Keratinocyte (primary cell): ENCODE measurements around the gene IL1RAPL1. TPM values are rescaled to one million over a fixed set of nuclear protein-coding genes. Genes with fewer than 3 reads are reported as not detected.

Experiments
- DNase-seq: peaks from one replicate; pipeline ENCODE4 v3.0.0-alpha.2; 2011; ENCODE audit warnings: low read depth, missing footprints, low spot score
- FAIRE-seq: peaks from 2 replicates; lab custom pipeline; 2011; peaks lifted over from hg19 to GRCh38; lab: Jason Lieb, UNC
- H2AFZ ChIP-seq: 2 replicates; pipeline ENCODE4 v1.6.0; 2012; ENCODE audit warnings: low read length, control low read depth, inconsistent platforms; ENCODE audit not compliant: control insufficient read depth
- H3K27ac ChIP-seq: 2 replicates; pipeline ENCODE4 v1.5.1; 2011; ENCODE audit warnings: low read length; ENCODE audit not compliant: control insufficient read depth, insufficient read depth
- H3K27me3 ChIP-seq: 3 replicates; pipeline ENCODE4 v1.6.0; 2011; ENCODE audit warnings: low read length; ENCODE audit not compliant: control insufficient read depth, insufficient read depth; ENCODE audit errors: extremely low read depth
- H3K36me3 ChIP-seq, 2 experiments: 2 replicates in 1 of 2; 3 replicates in 1 of 2; pipeline ENCODE4 v1.5.1; 2011; ENCODE audit warnings: low read length in 2 of 2, mild to moderate bottlenecking in 1 of 2; ENCODE audit not compliant: control insufficient read depth in 2 of 2, insufficient read depth in 2 of 2; ENCODE audit errors: extremely low read depth in 1 of 2
- H3K4me1 ChIP-seq: 3 replicates; pipeline ENCODE4 v1.5.1; 2011; ENCODE audit warnings: low read length; ENCODE audit not compliant: control insufficient read depth, insufficient read depth; ENCODE audit errors: extremely low read depth
- H3K4me2 ChIP-seq: 3 replicates; pipeline ENCODE4 v1.6.0; 2011; ENCODE audit warnings: low read depth, low read length; ENCODE audit not compliant: control insufficient read depth, insufficient read depth; ENCODE audit errors: extremely low read depth
- H3K4me3 ChIP-seq, 3 experiments: fragments of 200-600 bp in 1 of 3; sonication (generic) in 1 of 3; 2 replicates in 2 of 3; 3 replicates in 1 of 3; pipeline ENCODE4 v1.5.1; 2011 to 2016; ENCODE audit warnings: low read length in 3 of 3, mild to moderate bottlenecking in 3 of 3, control low read depth in 2 of 3, inconsistent platforms in 1 of 3, low read depth in 1 of 3, mixed read lengths in 1 of 3, mixed run types in 1 of 3, moderate library complexity in 1 of 3; ENCODE audit not compliant: control insufficient read depth in 2 of 3, insufficient read depth in 2 of 3; ENCODE audit errors: extremely low read depth in 1 of 3
- H3K79me2 ChIP-seq: 2 replicates; pipeline ENCODE4 v1.6.0; 2012; ENCODE audit warnings: low read length; ENCODE audit not compliant: control insufficient read depth, insufficient read depth
- H3K9ac ChIP-seq: 3 replicates; pipeline ENCODE4 v1.6.0; 2011; ENCODE audit warnings: low read length; ENCODE audit not compliant: control insufficient read depth, insufficient read depth; ENCODE audit errors: extremely low read depth
- H3K9me1 ChIP-seq: 3 replicates; pipeline ENCODE4 v1.6.0; 2011; ENCODE audit warnings: low read length; ENCODE audit not compliant: control insufficient read depth, insufficient read depth; ENCODE audit errors: extremely low read depth
- H3K9me3 ChIP-seq: 2 replicates; pipeline ENCODE4 v1.5.1; 2012; ENCODE audit warnings: low read depth, low read length; ENCODE audit not compliant: control insufficient read depth
- H4K20me1 ChIP-seq: 3 replicates; pipeline ENCODE4 v1.6.0; 2011; ENCODE audit warnings: low read length; ENCODE audit not compliant: control insufficient read depth, insufficient read depth; ENCODE audit errors: extremely low read depth
- EZH2 ChIP-seq: IDR thresholded peaks from one replicate; pipeline ENCODE4 v1.6.1; 2012; ENCODE audit warnings: inconsistent platforms, mild to moderate bottlenecking, low read length, moderate library complexity
- dilution Hi-C: fragments of 300-500 bp; cut with MboI; formaldehyde crosslinking; loops from one replicate; pipeline ENCODE4 v1.7.0; 2020; ENCODE audit warnings: low sequenced_read_pairs; ENCODE audit not compliant: extremely low pct_ligation_motif_present
- polyA plus RNA-seq, 5 experiments: library from polyadenylated mRNA; depleted of rRNA in 3 of 5; stranded (reverse) in 3 of 5; stranded (forward) in 1 of 5; unstranded in 1 of 5; fragments of >200 nt; gene quantifications; 1 replicate in 1 of 5; 2 replicates in 3 of 5; 3 replicates in 1 of 5; pipeline versions ENCODE4 v1.2.1 to v1.2.3, GENCODE V29; 2011 to 2012; ENCODE audit warnings: missing spikeins in 2 of 5, low read depth in 1 of 5, low replicate concordance in 1 of 5
- TF ChIP-seq, protein P1 (sequence below), 3 experiments: IDR thresholded peaks in 1 of 3; conservative IDR thresholded peaks in 1 of 3; optimal IDR thresholded peaks in 1 of 3; 2 replicates in 2 of 3; 3 replicates in 1 of 3; pipeline versions ENCODE3 to v1.5.1; 2011; ENCODE audit warnings: low read length in 3 of 3, mild to moderate bottlenecking in 3 of 3, moderate library complexity in 2 of 3, control low read depth in 1 of 3, inconsistent platforms in 1 of 3; ENCODE audit not compliant: insufficient read depth in 2 of 3; ENCODE audit errors: extremely low read depth in 1 of 3

The IL1RAPL1 gene
- polyA plus RNA-seq, 1 donor (not counting 4 experiments of a cell fraction or from before 2014, with no cell fraction given) = 2.8 TPM

DNA sequence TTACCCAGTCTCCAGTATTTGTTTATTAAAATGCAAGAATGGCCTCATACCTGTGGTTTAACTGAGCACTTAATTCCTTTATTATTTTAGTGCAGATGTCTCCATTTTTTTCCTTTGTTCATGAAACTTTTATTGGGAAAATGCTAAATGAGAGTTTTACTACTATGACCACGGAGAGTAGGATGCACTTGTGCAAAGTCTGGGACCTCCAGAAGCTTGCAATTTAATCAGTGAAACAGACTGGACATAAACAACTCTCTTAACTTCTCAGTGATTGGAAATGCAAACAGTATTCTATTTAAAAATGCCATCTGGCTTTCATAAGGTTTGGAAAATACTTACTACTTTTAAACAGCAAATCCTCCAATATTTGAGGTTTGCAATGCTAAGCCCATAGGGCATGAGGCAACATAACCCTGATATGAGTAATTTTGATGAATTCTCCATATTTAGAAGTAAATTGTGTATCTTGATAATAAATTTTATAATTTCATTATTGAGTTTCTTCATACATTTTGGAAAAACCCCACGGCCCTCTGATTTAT lies 909.5 kb downstream of the IL1RAPL1 start:
- Histone ChIP-seq H3K36me3 (no peaks in the 10 kb centered on the region), H3K9me3 (no peaks in the 10 kb centered on the region), H3K79me2 (no peaks in the 10 kb centered on the region), H2AFZ (no peak overlapping the region), H3K4me1 (no peaks in the 10 kb centered on the region), H3K4me3 (no peak overlapping the region), H4K20me1 (no peaks in the 10 kb centered on the region), H3K27me3 (no peaks in the 10 kb centered on the region), H3K9ac (no peak overlapping the region), H3K4me2 (no peak overlapping the region), H3K27ac (no peak overlapping the region), H3K9me1 (no peaks in the 10 kb centered on the region)
- no peak for DNase-seq
- FAIRE-seq = no peak
- dilution Hi-C loops = no loop called here
- TF ChIP-seq, protein P1, sequence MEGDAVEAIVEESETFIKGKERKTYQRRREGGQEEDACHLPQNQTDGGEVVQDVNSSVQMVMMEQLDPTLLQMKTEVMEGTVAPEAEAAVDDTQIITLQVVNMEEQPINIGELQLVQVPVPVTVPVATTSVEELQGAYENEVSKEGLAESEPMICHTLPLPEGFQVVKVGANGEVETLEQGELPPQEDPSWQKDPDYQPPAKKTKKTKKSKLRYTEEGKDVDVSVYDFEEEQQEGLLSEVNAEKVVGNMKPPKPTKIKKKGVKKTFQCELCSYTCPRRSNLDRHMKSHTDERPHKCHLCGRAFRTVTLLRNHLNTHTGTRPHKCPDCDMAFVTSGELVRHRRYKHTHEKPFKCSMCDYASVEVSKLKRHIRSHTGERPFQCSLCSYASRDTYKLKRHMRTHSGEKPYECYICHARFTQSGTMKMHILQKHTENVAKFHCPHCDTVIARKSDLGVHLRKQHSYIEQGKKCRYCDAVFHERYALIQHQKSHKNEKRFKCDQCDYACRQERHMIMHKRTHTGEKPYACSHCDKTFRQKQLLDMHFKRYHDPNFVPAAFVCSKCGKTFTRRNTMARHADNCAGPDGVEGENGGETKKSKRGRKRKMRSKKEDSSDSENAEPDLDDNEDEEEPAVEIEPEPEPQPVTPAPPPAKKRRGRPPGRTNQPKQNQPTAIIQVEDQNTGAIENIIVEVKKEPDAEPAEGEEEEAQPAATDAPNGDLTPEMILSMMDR (optimal IDR thresholded peaks at IDR 0.05 in 1 of 3, IDR thresholded peaks at IDR 0.05 in 1 of 3, conservative IDR thresholded peaks at IDR 0.05 in 1 of 3; ENCODE audit: extremely low read depth in 1 of 3, insufficient read depth in 2 of 3, low read length in 3 of 3) = no peak
- no peak for TF ChIP-seq EZH2

DNA sequence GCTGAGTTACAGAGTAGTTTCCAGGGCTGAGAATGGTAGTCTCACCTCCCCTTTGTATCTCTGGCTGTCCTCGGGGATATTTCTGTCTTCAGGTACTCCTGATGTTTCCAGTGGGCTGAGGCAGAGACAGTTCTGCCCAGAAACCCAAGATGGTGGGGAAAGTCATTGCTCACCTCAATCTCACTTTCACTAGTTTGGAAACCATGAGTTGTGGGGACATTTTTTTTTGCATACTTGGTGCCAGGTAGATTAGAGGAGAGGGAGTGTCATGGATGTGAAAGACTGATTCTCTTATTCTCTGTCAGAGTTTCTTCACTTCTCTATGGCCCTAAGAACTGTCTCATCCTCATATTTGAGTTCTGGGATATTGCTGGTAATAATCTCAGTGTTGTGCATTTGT lies 919.5 kb downstream of the IL1RAPL1 start:
- Histone ChIP-seq H3K79me2 (no peaks in the 10 kb centered on the region), H3K4me1 (no peaks in the 10 kb centered on the region), H3K9me1 (no peaks in the 10 kb centered on the region), H3K27ac (no peak overlapping the region), H3K4me2 (no peak overlapping the region), H3K36me3 (no peaks in the 10 kb centered on the region), H4K20me1 (no peaks in the 10 kb centered on the region), H3K9ac (no peak overlapping the region), H2AFZ (no peak overlapping the region), H3K4me3 (no peak overlapping the region), H3K9me3 (no peaks in the 10 kb centered on the region), H3K27me3 (no peaks in the 10 kb centered on the region)
- dilution Hi-C loops = no loop called here
- FAIRE-seq (no peak), DNase-seq (no peak)
- TF ChIP-seq, protein P1 (optimal IDR thresholded peaks at IDR 0.05 in 1 of 3, IDR thresholded peaks at IDR 0.05 in 1 of 3, conservative IDR thresholded peaks at IDR 0.05 in 1 of 3; ENCODE audit: extremely low read depth in 1 of 3, insufficient read depth in 2 of 3, low read length in 3 of 3) = no peak
- TF ChIP-seq EZH2 = no peak
